BJ (cell line): Measurements from ENCODE around the gene CRB1. TPM values are rescaled to one million over a fixed set of nuclear protein-coding genes. Genes with fewer than 3 reads are reported as not detected.

Experiments
- CTCF ChIA-PET: fragments of 350-600 bp; formaldehyde crosslinking; extraction: SDS; loops from one replicate; lab custom pipeline; 2021; ENCODE audit warnings: antibody characterized with exemption, inconsistent platforms; lab: Yijun Ruan, JAX
- POLR2A ChIA-PET: fragments of 300-600 bp; sonication (Branson Sonifier 250); formaldehyde crosslinking; extraction: SDS; loops from one replicate; lab custom pipeline; 2021; ENCODE audit warnings: antibody characterized with exemption; lab: Charles Lee
- DNase-seq: peaks from one replicate; pipeline ENCODE4 v3.0.0-alpha.2; 2011; ENCODE audit warnings: low read depth
- H3K27me3 ChIP-seq: 2 replicates; pipeline ENCODE4 v1.6.0; 2011; ENCODE audit warnings: low read length; ENCODE audit not compliant: control insufficient read depth, insufficient read depth
- H3K36me3 ChIP-seq: 2 replicates; pipeline ENCODE4 v1.5.1; 2011; ENCODE audit warnings: low read length; ENCODE audit not compliant: control insufficient read depth, insufficient read depth
- H3K4me3 ChIP-seq: 2 replicates; pipeline ENCODE4 v1.5.1; 2011; ENCODE audit warnings: low read depth, mild to moderate bottlenecking, control low read depth, low read length
- polyA plus RNA-seq: library from polyadenylated mRNA; depleted of rRNA; stranded (reverse); fragments of >200 nt; gene quantifications from 2 replicates; pipeline ENCODE4 v1.2.3, GENCODE V29; 2011
- TF ChIP-seq, protein P1 (sequence below): IDR thresholded peaks from 2 replicates; pipeline ENCODE4 v1.5.1; 2011; ENCODE audit warnings: low read depth, mild to moderate bottlenecking, control low read depth, inconsistent platforms, low read length, moderate library complexity; ENCODE audit not compliant: insufficient read depth

Gene CRB1
- polyA plus RNA-seq, 1 experiment, result 0.06 TPM

DNA sequence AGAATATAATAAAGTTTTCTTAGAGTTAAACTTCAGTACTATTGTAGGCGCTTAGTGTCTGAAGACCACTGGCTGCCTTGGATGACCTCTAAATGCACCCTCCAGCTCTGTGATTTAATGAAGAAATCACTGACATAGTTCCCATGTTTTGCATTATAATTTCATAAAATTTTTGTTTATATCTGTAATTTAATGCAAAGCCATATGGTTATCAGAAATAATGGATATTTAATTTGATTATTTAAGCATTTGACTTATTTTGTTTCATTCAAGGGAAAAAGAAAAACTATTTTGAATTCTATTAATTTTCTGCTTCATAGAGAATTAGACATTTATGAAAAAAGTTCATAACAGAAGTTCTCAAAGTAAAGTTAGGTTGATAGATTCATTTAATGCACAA lies 18.6 kb downstream of the CRB1 start:
- no peaks in the 10 kb centered on the region for H3K27me3 ChIP-seq
- TF ChIP-seq, protein P1, sequence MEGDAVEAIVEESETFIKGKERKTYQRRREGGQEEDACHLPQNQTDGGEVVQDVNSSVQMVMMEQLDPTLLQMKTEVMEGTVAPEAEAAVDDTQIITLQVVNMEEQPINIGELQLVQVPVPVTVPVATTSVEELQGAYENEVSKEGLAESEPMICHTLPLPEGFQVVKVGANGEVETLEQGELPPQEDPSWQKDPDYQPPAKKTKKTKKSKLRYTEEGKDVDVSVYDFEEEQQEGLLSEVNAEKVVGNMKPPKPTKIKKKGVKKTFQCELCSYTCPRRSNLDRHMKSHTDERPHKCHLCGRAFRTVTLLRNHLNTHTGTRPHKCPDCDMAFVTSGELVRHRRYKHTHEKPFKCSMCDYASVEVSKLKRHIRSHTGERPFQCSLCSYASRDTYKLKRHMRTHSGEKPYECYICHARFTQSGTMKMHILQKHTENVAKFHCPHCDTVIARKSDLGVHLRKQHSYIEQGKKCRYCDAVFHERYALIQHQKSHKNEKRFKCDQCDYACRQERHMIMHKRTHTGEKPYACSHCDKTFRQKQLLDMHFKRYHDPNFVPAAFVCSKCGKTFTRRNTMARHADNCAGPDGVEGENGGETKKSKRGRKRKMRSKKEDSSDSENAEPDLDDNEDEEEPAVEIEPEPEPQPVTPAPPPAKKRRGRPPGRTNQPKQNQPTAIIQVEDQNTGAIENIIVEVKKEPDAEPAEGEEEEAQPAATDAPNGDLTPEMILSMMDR, result no peak
- H3K36me3 ChIP-seq, result no peaks in the 10 kb centered on the region
- ChIA-PET POLR2A (interaction anchor here (0.6 kb wide), 1 partner anchor 43 kb away, joined by 3 read pairs; no protein-coding TSS in a partner anchor), CTCF (no interaction called here)
- DNase-seq, result no peak
- no peak overlapping the region for H3K4me3 ChIP-seq

GRCh38 chr1:197287863-197288262 lies 19.8 kb downstream of the CRB1 start:
- POLR2A ChIA-PET, result no interaction called here
- H3K27me3 ChIP-seq, result no peaks in the 10 kb centered on the region
- H3K4me3 ChIP-seq, result no peak overlapping the region
- no peak for DNase-seq
- H3K36me3 ChIP-seq, result no peaks in the 10 kb centered on the region
- TF ChIP-seq, protein P1, result no peak
- CTCF ChIA-PET, result no interaction called here

DNA sequence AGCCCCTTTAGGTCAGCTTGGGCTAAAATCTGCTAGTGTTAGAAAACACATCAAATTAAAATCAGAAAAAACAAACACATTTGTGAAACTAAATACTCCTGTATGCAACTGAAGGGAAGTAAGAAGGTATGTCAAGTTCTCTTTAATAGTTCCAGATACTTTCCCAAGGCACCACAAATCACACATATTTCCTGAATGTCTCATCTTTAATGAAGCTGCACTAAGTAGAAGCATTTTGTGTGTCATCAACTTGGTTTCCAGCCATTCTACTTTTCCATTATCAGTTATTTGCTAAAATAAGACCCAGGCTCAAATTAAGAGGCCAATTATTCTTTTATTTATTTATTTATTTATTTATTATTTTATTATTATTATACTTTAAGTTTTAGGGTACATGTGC lies 34.7 kb downstream of the CRB1 start:
- Histone ChIP-seq H3K4me3 (no peak overlapping the region), H3K36me3 (no peaks in the 10 kb centered on the region), H3K27me3 (no peaks in the 10 kb centered on the region)
- peak; percentile 55 for DNase-seq
- TF ChIP-seq, protein P1, result no peak
- POLR2A ChIA-PET, result no interaction called here
- CTCF ChIA-PET, result interaction anchor here (0.8 kb wide), 1 partner anchor 52 kb away, joined by 3 read pairs; no protein-coding TSS in a partner anchor

DNA sequence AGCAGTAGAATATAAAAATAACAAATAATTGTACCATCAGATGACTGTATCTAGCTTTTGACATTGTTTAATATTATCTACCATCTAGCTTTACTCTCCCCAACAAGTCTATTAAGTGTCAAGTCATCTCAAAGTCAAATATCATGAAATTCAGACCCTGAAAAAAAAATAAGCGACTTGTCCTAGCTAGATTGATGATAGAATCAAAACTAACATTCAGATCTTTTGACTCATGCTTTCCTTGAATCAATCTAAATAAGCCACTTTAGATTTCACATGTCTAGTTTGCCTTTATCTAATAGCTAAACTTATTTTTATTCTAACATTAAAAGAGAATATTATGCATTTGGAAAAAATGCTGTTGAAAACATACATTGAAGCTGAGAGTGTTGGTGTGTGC lies 35.4 kb downstream of the CRB1 start:
- Histone ChIP-seq H3K36me3 (no peaks in the 10 kb centered on the region), H3K4me3 (no peak overlapping the region), H3K27me3 (no peaks in the 10 kb centered on the region)
- no peak for DNase-seq
- ChIA-PET CTCF (interaction anchor here (0.8 to 1.0 kb wide), 2 partner anchors 51 to 53 kb away, joined by 3 to 4 read pairs; no protein-coding TSS in a partner anchor), POLR2A (interaction anchor here (0.7 kb wide), 1 partner anchor 18 kb away, joined by 4 read pairs; no protein-coding TSS in a partner anchor)
- TF ChIP-seq, protein P1, result no peak

GRCh38 chr1:197304638-197305200 lies 36.7 kb downstream of the CRB1 start:
- Histone ChIP-seq H3K36me3 (no peaks in the 10 kb centered on the region), H3K4me3 (no peak overlapping the region), H3K27me3 (no peaks in the 10 kb centered on the region)
- POLR2A ChIA-PET, result no interaction called here
- DNase-seq, result peak; percentile 8
- CTCF ChIA-PET, result interaction anchor here (0.9 to 1.3 kb wide), 2 partner anchors 10 to 124 kb away, joined by 3 to 4 read pairs; no protein-coding TSS in a partner anchor
- TF ChIP-seq, protein P1, result no peak
